GM12873 (cell line): ENCODE measurements around the gene TIAM2.

Source experiments
- TF ChIP-seq, protein P1 (sequence below): IDR thresholded peaks from 2 replicates; pipeline ENCODE4 v1.5.1; 2012; ENCODE audit warnings: low read depth, mild to moderate bottlenecking, moderate library complexity, low read length, control low read depth; ENCODE audit not compliant: insufficient read depth; ENCODE audit errors: missing control alignments

TIAM2 gene

DNA sequence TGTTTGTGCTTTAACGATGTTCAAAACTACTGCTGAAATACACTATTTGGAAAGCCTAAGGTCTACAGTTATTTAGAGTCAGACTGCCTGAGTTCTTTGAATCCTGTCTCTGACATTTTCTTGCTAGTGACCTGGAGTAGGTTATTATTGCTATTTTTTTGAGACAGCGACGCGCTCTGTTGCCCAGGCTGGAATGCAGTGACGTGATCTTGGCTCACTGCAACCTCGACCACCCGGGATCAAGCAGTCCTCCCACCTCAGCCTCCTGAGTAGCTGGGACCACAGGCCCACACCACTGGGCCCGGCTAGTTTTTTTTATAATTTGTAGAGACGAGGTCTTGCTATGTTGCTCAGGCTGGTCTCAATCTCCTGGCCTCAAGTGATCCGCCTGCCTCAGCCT, 96.6 kb downstream of the TIAM2 start:
- TF ChIP-seq, protein P1, sequence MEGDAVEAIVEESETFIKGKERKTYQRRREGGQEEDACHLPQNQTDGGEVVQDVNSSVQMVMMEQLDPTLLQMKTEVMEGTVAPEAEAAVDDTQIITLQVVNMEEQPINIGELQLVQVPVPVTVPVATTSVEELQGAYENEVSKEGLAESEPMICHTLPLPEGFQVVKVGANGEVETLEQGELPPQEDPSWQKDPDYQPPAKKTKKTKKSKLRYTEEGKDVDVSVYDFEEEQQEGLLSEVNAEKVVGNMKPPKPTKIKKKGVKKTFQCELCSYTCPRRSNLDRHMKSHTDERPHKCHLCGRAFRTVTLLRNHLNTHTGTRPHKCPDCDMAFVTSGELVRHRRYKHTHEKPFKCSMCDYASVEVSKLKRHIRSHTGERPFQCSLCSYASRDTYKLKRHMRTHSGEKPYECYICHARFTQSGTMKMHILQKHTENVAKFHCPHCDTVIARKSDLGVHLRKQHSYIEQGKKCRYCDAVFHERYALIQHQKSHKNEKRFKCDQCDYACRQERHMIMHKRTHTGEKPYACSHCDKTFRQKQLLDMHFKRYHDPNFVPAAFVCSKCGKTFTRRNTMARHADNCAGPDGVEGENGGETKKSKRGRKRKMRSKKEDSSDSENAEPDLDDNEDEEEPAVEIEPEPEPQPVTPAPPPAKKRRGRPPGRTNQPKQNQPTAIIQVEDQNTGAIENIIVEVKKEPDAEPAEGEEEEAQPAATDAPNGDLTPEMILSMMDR, result no peak

DNA sequence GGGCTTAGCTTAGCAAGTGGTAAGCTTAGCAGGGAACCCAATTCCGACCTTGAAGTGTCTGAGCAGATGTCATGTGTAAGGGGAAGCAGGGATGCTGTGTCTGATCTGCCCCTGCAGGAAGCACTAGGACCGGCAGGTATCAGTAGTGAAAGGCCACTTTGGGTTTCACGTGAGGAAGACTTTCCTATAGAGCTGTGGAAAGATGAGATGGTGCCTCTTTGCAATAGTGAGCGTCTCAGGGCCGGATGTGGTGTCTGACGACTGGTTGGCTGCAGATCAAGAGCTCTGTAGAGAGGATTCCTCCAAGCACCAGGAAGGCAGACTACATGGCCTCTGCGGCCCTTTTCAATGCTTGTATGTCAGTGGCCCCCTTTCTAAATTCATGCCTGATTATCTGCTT, 98.3 kb downstream of the TIAM2 start:
- TF ChIP-seq, protein P1, result no peak

DNA sequence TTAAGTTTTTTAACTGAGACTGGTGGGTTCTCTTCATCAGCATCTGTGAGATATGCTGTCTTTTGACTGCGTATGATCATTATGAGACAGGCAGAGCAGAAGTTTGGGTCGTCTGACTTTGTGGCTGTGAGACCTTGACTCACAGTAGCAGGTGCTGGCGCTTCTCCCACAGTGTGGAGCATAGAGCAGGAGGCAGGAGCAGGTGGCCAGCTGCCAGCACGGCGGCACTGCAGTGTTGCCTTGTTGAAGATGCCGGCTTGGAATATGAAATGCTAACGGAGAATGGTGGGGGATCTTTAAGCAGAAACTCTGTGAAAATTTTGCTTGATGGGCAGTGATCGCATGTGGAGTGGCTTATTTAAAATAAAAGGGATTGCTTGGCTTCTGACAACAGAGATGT, 105.0 kb downstream of the TIAM2 start:
- TF ChIP-seq, protein P1, result no peak

DNA sequence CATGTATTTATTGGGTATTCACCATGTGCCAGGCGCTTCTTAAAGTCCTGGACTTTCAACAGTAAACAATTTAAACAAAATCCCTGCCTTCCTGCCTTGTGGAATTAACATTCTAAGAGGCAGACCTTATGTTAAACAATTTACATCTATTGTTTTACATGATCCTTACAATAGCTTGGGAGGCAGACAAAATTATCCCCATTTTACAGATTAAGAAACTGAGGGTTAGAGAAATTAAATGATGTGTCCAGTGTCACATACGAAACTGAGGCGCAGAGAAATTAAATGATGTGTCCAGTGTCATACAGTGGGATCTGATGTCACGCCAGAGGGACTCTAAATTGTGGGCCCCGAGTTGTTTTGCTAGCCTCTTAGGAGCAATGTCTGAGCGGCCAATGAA, 105.5 kb downstream of the TIAM2 start:
- TF ChIP-seq, protein P1, result no peak

DNA sequence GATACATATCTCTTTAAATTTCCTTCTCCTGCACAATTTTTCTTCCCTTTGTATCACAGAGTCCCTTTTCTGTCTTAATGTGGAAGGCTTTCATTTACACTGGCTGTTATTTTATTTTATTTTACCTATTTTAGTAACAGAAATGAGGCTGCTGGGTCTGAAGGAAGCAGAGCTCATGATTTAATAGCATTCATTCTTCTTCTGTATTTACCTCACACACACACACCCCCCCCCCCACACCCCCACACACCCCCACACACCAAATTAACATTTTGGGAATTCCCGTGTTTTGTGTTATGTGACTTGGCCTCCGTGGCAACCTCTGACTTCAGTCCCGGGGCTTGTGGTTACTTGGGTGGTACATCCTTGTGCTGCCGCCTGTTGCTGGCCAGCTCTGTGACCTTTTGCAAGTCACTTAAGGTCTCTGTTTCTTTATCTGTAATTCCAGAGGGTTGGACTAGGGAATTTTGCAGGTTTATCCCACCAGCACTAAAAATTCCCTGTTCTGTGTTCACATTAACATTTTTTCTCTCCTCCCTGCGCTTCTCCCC, 108.8 kb downstream of the TIAM2 start:
- TF ChIP-seq, protein P1, result no peak

DNA sequence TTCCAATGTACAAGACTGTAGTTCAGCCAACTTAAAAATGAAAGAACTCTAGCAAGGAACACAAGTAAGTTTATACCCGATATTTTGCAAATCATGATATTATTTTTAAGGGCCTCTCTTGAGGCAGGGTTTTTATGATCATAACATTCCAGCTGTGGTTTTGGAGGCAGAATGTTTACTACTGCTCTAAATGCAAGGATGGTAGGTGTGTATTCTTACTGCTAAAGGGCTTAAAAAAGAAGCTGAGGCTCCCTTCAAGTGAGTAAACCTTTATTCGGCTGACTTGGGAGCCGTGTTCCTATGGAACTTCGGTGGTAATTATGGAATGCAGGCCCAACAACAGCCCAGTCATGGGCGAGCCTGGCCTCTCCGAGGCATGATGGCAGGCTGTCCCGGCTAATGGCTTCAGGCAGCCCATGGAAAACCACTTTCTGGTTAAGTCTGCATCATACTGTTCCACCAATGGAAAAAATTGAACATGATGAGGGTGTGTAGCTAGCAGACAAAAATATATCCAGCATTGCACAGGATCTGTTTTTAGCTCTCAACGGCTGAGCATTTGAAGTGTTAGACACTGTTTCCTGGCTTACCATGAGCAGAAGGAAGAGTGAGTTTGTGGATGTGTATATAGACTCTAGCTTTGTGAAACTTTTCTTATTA, 111.5 kb downstream of the TIAM2 start:
- TF ChIP-seq, protein P1, result no peak

DNA sequence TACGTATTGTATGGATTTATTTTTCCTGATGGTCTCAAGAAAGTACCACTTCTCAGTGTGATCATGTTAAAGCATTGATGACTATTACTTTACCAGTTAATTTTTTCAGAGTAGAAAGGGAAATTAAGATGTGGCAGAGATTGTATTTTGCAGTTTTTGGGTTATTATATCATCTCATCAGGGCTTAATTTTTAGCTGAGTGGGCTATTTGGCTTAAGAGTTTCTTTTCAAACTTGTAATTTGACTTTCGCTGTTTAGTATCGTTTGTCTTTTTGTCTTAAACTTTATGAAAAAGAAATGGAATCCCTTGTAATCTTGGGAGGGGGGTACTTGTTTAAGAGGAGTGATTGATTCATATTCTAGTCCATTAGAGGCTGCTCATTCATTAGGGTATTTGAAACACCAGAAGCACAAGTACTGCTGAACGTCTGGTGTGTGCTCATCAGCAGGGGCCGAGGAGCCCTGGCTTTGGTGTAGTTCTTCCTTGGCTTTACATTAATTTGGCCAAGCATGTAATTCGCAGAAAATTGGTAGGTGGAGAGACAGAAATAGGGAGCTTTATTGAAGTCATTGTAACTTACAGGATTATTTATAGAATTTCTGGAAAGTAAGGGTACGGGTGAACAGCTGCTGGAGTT, 112.4 kb downstream of the TIAM2 start:
- TF ChIP-seq, protein P1, result no peak
